GM12874 (cell line): Measurements from ENCODE around the gene DIS3.

Experiments used
- CTCF ChIP-seq: IDR thresholded peaks from 2 replicates; pipeline ENCODE4 v1.5.1; 2011; ENCODE audit warnings: low read depth, mild to moderate bottlenecking, control low read depth, low read length, moderate library complexity; ENCODE audit not compliant: insufficient read depth

The DIS3 gene

GRCh38 chr13:72805676-72806346 lies 24.1 kb upstream of the DIS3 start:
- no peak for TF ChIP-seq CTCF

- TF ChIP-seq CTCF, result no peak
Observed at GRCh38 chr13:72804301-72804700, 22.6 kb upstream of the DIS3 start.

GRCh38 chr13:72798817-72799216 lies 17.1 kb upstream of the DIS3 start:
- no peak for TF ChIP-seq CTCF

GRCh38 chr13:72792640-72793039 lies 10.9 kb upstream of the DIS3 start:
- TF ChIP-seq CTCF, result no peak

GRCh38 chr13:72788831-72789230 lies 7.1 kb upstream of the DIS3 start:
- no peak for TF ChIP-seq CTCF

GRCh38 chr13:72782717-72783116 lies 1.0 kb upstream of the DIS3 start:
- TF ChIP-seq CTCF, result no peak

GRCh38 chr13:72774019-72774418 lies 7.7 kb downstream of the DIS3 start:
- TF ChIP-seq CTCF, result no peak
